Activated naive CD4-positive, alpha-beta T cell treated with anti-CD3 and anti-CD28 coated beads for 36 hours (primary cell): ENCODE data around the gene MALL. TPM values are rescaled to one million over a fixed set of nuclear protein-coding genes. Genes with fewer than 3 reads are reported as not detected.
"Not testable (repeated sequence)": the region's sequence is repeated elsewhere in the genome, so short reads cannot be mapped to it uniquely, and the experiment has no call there.

Experiments used
- CTCF ChIA-PET: fragments of 350-600 bp; sonication (Branson Sonifier 250); formaldehyde crosslinking; loops from one replicate; lab custom pipeline; 2021; ENCODE audit warnings: antibody characterized with exemption; lab: Charles Lee
- DNase-seq: peaks from one replicate; pipeline ENCODE4 v3.0.0-alpha.2; 2020
- H3K27ac Mint-ChIP-seq: one replicate; pipeline ENCODE4 v1.8.0; 2021; ENCODE audit warnings: mild to moderate bottlenecking, mixed read lengths
- H3K27me3 Mint-ChIP-seq: one replicate; pipeline ENCODE4 v1.8.0; 2021; ENCODE audit warnings: low read depth, mixed read lengths
- H3K36me3 Mint-ChIP-seq: one replicate; pipeline ENCODE4 v1.8.0; 2021; ENCODE audit warnings: low read depth, mixed read lengths
- H3K4me1 Mint-ChIP-seq: one replicate; pipeline ENCODE4 v1.8.0; 2021; ENCODE audit warnings: low read depth, mixed read lengths
- H3K4me3 Mint-ChIP-seq: one replicate; pipeline ENCODE4 v1.8.0; 2021; ENCODE audit warnings: mild to moderate bottlenecking, moderate library complexity, mixed read lengths
- H3K9me3 Mint-ChIP-seq: one replicate; pipeline ENCODE4 v1.8.0; 2021; ENCODE audit warnings: mixed read lengths
- intact Hi-C: fragments of 100-400 bp; cut with micrococcal nuclease; formaldehyde crosslinking; loops from one replicate; pipeline ENCODE4 v1.15.1; 2023
- total RNA-seq, 2 experiments: library from RNA; stranded (reverse); gene quantifications; one replicate each; pipeline ENCODE4 v1.2.3, GENCODE V29; 2021

MALL gene
- total RNA-seq, 2 experiments from 2014 or later, result 0.17 to 0.38 TPM

GRCh38 chr2:110078104-110078503 is 37.5 kb downstream of the MALL start:
- DNase-seq, intact Hi-C loops, H3K36me3 Mint-ChIP-seq, H3K4me3 Mint-ChIP-seq, H3K9me3 Mint-ChIP-seq, CTCF ChIA-PET, H3K27me3 Mint-ChIP-seq, H3K4me1 Mint-ChIP-seq, H3K27ac Mint-ChIP-seq: not testable (repeated sequence)

- intact Hi-C loops, CTCF ChIA-PET, H3K36me3 Mint-ChIP-seq, H3K9me3 Mint-ChIP-seq, H3K27me3 Mint-ChIP-seq, DNase-seq, H3K4me3 Mint-ChIP-seq, H3K4me1 Mint-ChIP-seq, H3K27ac Mint-ChIP-seq: not testable (repeated sequence)
Measured at GRCh38 chr2:110075896-110076295, 39.7 kb downstream of the MALL start.

- H3K27ac Mint-ChIP-seq, DNase-seq, CTCF ChIA-PET: not testable (repeated sequence)
Measured at GRCh38 chr2:110069869-110070268, 45.8 kb downstream of the MALL start.

GRCh38 chr2:110068153-110068552 is 47.5 kb downstream of the MALL start:
- intact Hi-C loops, H3K27me3 Mint-ChIP-seq, H3K4me1 Mint-ChIP-seq, H3K36me3 Mint-ChIP-seq, H3K9me3 Mint-ChIP-seq, H3K4me3 Mint-ChIP-seq, DNase-seq, H3K27ac Mint-ChIP-seq, CTCF ChIA-PET: not testable (repeated sequence)

More at GRCh38 chr2:110069869-110070268, 45.8 kb downstream of the MALL start:
- H3K4me3 Mint-ChIP-seq, intact Hi-C loops, H3K4me1 Mint-ChIP-seq, H3K9me3 Mint-ChIP-seq, H3K27me3 Mint-ChIP-seq, H3K36me3 Mint-ChIP-seq: not testable (repeated sequence)

GRCh38 chr2:110062332-110062731 is 53.3 kb downstream of the MALL start:
- H3K4me1 Mint-ChIP-seq, H3K36me3 Mint-ChIP-seq, H3K9me3 Mint-ChIP-seq, H3K27me3 Mint-ChIP-seq, intact Hi-C loops, CTCF ChIA-PET, H3K27ac Mint-ChIP-seq, H3K4me3 Mint-ChIP-seq, DNase-seq: not testable (repeated sequence)

- DNase-seq, CTCF ChIA-PET, H3K9me3 Mint-ChIP-seq, H3K27ac Mint-ChIP-seq, H3K4me3 Mint-ChIP-seq, intact Hi-C loops, H3K4me1 Mint-ChIP-seq, H3K27me3 Mint-ChIP-seq, H3K36me3 Mint-ChIP-seq: not testable (repeated sequence)
Measured at GRCh38 chr2:110060550-110060949, 55.1 kb downstream of the MALL start.

- H3K4me1 Mint-ChIP-seq, H3K27ac Mint-ChIP-seq, H3K9me3 Mint-ChIP-seq, intact Hi-C loops, CTCF ChIA-PET, H3K36me3 Mint-ChIP-seq, H3K4me3 Mint-ChIP-seq, DNase-seq, H3K27me3 Mint-ChIP-seq: not testable (repeated sequence)
Measured at GRCh38 chr2:110059694-110060358, 55.8 kb downstream of the MALL start.

GRCh38 chr2:110059009-110059693 is 56.5 kb downstream of the MALL start:
- DNase-seq, CTCF ChIA-PET, H3K27ac Mint-ChIP-seq, H3K4me3 Mint-ChIP-seq, intact Hi-C loops, H3K4me1 Mint-ChIP-seq, H3K27me3 Mint-ChIP-seq, H3K36me3 Mint-ChIP-seq, H3K9me3 Mint-ChIP-seq: not testable (repeated sequence)

GRCh38 chr2:110058034-110058433 is 57.6 kb downstream of the MALL start:
- intact Hi-C loops, CTCF ChIA-PET, DNase-seq, H3K4me1 Mint-ChIP-seq, H3K36me3 Mint-ChIP-seq, H3K9me3 Mint-ChIP-seq, H3K4me3 Mint-ChIP-seq, H3K27me3 Mint-ChIP-seq, H3K27ac Mint-ChIP-seq: not testable (repeated sequence)

GRCh38 chr2:110055819-110056408 is 59.7 kb downstream of the MALL start:
- H3K4me3 Mint-ChIP-seq, H3K27me3 Mint-ChIP-seq, H3K27ac Mint-ChIP-seq, H3K36me3 Mint-ChIP-seq, intact Hi-C loops, H3K9me3 Mint-ChIP-seq, DNase-seq, CTCF ChIA-PET, H3K4me1 Mint-ChIP-seq: not testable (repeated sequence)

- H3K4me1 Mint-ChIP-seq, H3K27me3 Mint-ChIP-seq, H3K27ac Mint-ChIP-seq, H3K4me3 Mint-ChIP-seq, H3K9me3 Mint-ChIP-seq, CTCF ChIA-PET, H3K36me3 Mint-ChIP-seq, DNase-seq, intact Hi-C loops: not testable (repeated sequence)
Measured at GRCh38 chr2:110054521-110055407, 60.9 kb downstream of the MALL start.

- intact Hi-C loops, H3K4me1 Mint-ChIP-seq, H3K27me3 Mint-ChIP-seq, DNase-seq, H3K9me3 Mint-ChIP-seq, H3K36me3 Mint-ChIP-seq, H3K4me3 Mint-ChIP-seq, H3K27ac Mint-ChIP-seq, CTCF ChIA-PET: not testable (repeated sequence)
Measured at GRCh38 chr2:110053688-110054087, 61.9 kb downstream of the MALL start.
